B cell (primary cell): ENCODE results near the gene PAIP2B. TPM values are rescaled to one million over a fixed set of nuclear protein-coding genes. Genes with fewer than 3 reads are reported as not detected.

Experiments
- ATAC-seq: fragments of 200-7000 bp; cut with Tn5 transposase; one replicate; pipeline ENCODE4 v1.10.0; 2021; ENCODE audit warnings: low read depth, mild to moderate bottlenecking, moderate number of reproducible peaks, moderate library complexity
- CTCF ChIA-PET: fragments of 350-600 bp; sonication (Branson Sonifier 250); formaldehyde crosslinking; loops from one replicate; lab custom pipeline; 2021; ENCODE audit warnings: antibody characterized with exemption, inconsistent platforms; lab: Charles Lee
- POLR2A ChIA-PET: fragments of 350-600 bp; sonication (Branson Sonifier 250); formaldehyde crosslinking; loops from one replicate; lab custom pipeline; 2021; ENCODE audit warnings: antibody characterized with exemption; lab: Charles Lee
- DNase-seq: peaks from one replicate; pipeline ENCODE4 v3.0.0; 2013
- H2AFZ ChIP-seq: 2 replicates; pipeline ENCODE4 v1.6.1; 2012; ENCODE audit warnings: mild to moderate bottlenecking, low read depth, low read length; ENCODE audit not compliant: insufficient read depth, poor library complexity, severe bottlenecking
- H3K27ac ChIP-seq, 2 donors: 1 replicate in 1 of 2; 2 replicates in 1 of 2; pipeline ENCODE4 v1.5.1; 2012 to 2013; ENCODE audit warnings: low read length in 2 of 2, mild to moderate bottlenecking in 2 of 2, moderate library complexity in 1 of 2
- H3K27me3 ChIP-seq, 4 experiments: fragments of 200-600 bp in 1 of 4; sonication (generic) in 1 of 4; replicated peaks in 1 of 4; 1 replicate in 2 of 4; 2 replicates in 2 of 4; pipeline versions ENCODE4 v1.6.1 to v1.7.0; 2013 to 2016; ENCODE audit warnings: low read length in 3 of 4, mild to moderate bottlenecking in 2 of 4, mixed read lengths in 1 of 4, moderate library complexity in 1 of 4; ENCODE audit not compliant: insufficient read depth in 4 of 4, control insufficient read depth in 3 of 4; ENCODE audit errors: control extremely low read depth in 1 of 4
- H3K36me3 ChIP-seq, 2 experiments: replicated peaks in 1 of 2; 1 replicate in 1 of 2; 2 replicates in 1 of 2; pipeline versions ENCODE4 v1.6.1 to v1.7.1; 2013; ENCODE audit warnings: low read length in 1 of 2; ENCODE audit not compliant: insufficient read depth in 2 of 2, control insufficient read depth in 1 of 2; ENCODE audit errors: control extremely low read depth in 1 of 2, extremely low read depth in 1 of 2
- H3K4me1 ChIP-seq, 2 donors: fragments of 200-600 bp in 1 of 2; sonication (generic) in 1 of 2; 1 replicate in 1 of 2; 2 replicates in 1 of 2; pipeline versions ENCODE4 v1.5.1 to v1.6.1; 2013 to 2017; ENCODE audit warnings: low read length in 2 of 2; ENCODE audit not compliant: control insufficient read depth in 2 of 2, insufficient read depth in 2 of 2
- H3K4me2 ChIP-seq: replicated peaks from 2 replicates; pipeline ENCODE3; 2012; ENCODE audit warnings: mild to moderate bottlenecking, low read depth, low read length; ENCODE audit not compliant: poor library complexity, severe bottlenecking
- H3K4me3 ChIP-seq, 5 experiments: fragments of 200-600 bp in 1 of 5; sonication (generic) in 1 of 5; 1 replicate in 3 of 5; 2 replicates in 2 of 5; pipeline versions ENCODE4 v1.5.1 to v1.7.0; 2011 to 2016; ENCODE audit warnings: low read length in 4 of 5, mild to moderate bottlenecking in 4 of 5, low read depth in 2 of 5, control low read depth in 1 of 5, moderate library complexity in 1 of 5; ENCODE audit not compliant: insufficient read depth in 1 of 5; ENCODE audit errors: control extremely low read depth in 1 of 5, extremely low read depth in 1 of 5
- H3K79me2 ChIP-seq: fragments of 200-600 bp; sonication (generic); one replicate; pipeline ENCODE4 v1.6.0; 2016; ENCODE audit warnings: low read length; ENCODE audit not compliant: control insufficient read depth, insufficient read depth
- H3K9ac ChIP-seq: fragments of 200-600 bp; sonication (generic); 2 replicates; pipeline ENCODE4 v1.6.1; 2017; ENCODE audit warnings: mild to moderate bottlenecking, low read length, moderate library complexity
- H3K9me3 ChIP-seq, 3 donors: one replicate each; pipeline versions ENCODE4 v1.6.1 to v1.7.1; 2013; ENCODE audit warnings: low read length in 2 of 3; ENCODE audit not compliant: control insufficient read depth in 2 of 3, insufficient read depth in 1 of 3; ENCODE audit errors: control extremely low read depth in 1 of 3
- H4K20me1 ChIP-seq: 2 replicates; pipeline ENCODE4 v1.6.0; 2012; ENCODE audit warnings: mild to moderate bottlenecking, low read length; ENCODE audit not compliant: insufficient read depth, control insufficient read depth, poor library complexity, severe bottlenecking
- H3K27ac Mint-ChIP-seq: one replicate; pipeline ENCODE4 v1.8.0; 2021; ENCODE audit warnings: mixed read lengths
- H3K27me3 Mint-ChIP-seq: one replicate; pipeline ENCODE4 v1.8.0; 2021; ENCODE audit warnings: mixed read lengths
- H3K4me1 Mint-ChIP-seq: one replicate; pipeline ENCODE4 v1.8.0; 2021; ENCODE audit warnings: mixed read lengths
- H3K4me3 Mint-ChIP-seq: one replicate; pipeline ENCODE4 v1.8.0; 2021; ENCODE audit warnings: mixed read lengths
- H3K9me3 Mint-ChIP-seq: one replicate; pipeline ENCODE4 v1.8.0; 2022; ENCODE audit warnings: mixed read lengths; ENCODE audit not compliant: insufficient read depth
- CTCF ChIP-seq: fragments of 200-600 bp; IDR thresholded peaks from one replicate; pipeline ENCODE4 v1.8.0; 2022; ENCODE audit warnings: antibody characterized with exemption, mild to moderate bottlenecking
- EZH2 ChIP-seq: IDR thresholded peaks from 2 replicates; pipeline ENCODE4 v1.6.1; 2012; ENCODE audit warnings: borderline replicate concordance, low read depth, mild to moderate bottlenecking, moderate library complexity, low read length; ENCODE audit not compliant: insufficient read depth, poor library complexity, severe bottlenecking
- WGBS: methylation state at CpG from one replicate; pipeline ENCODE4 v1.1.5; 2013; ENCODE audit warnings: missing lambda C conversion rate; ENCODE audit not compliant: insufficient coverage; 5-methylcytosine and 5-hydroxymethylcytosine counted together
- intact Hi-C: fragments of 100-400 bp; cut with micrococcal nuclease; formaldehyde crosslinking; loops from one replicate; pipeline ENCODE4 v1.10.0; 2022
- polyA plus RNA-seq: library from polyadenylated mRNA; depleted of rRNA; stranded (reverse); fragments of >200 nt; gene quantifications from 2 replicates; pipeline ENCODE4 v1.2.3, GENCODE V29; 2012
- total RNA-seq, 2 donors: library from RNA; stranded (reverse); fragments of 120-200 nt in 1 of 2; gene quantifications; 1 replicate in 1 of 2; 2 replicates in 1 of 2; pipeline versions ENCODE4 v1.2.3 to v1.2.4, GENCODE V29; 2013 to 2022

Gene PAIP2B
- total and polyA plus RNA-seq, 2 donors (not counting 1 experiment from before 2014, with no cell fraction given): 4.7 to 10.2 TPM

DNA sequence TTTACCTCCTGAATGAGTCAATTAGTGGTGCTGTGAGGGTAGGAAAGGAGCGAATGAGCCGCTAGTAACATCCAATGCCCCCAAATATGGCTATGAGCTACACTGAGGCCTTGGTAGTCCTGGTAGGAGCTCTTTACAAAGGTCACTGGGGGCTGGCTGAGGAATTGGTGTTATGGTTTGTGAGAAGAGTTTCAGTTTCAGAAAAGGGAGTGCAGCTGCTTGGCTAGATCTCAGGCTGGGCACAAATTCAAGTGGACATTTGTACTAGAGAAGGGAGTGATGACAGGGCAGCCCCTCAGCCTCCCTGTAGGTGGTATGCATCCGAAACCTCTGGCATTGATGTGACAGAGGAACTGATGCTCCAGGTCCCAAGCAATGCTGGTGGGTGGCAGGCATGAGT lies 13.9 kb upstream of the PAIP2B start:
- H3K4me3 Mint-ChIP-seq: no peak overlapping the region
- H3K27ac Mint-ChIP-seq: no peak overlapping the region

DNA sequence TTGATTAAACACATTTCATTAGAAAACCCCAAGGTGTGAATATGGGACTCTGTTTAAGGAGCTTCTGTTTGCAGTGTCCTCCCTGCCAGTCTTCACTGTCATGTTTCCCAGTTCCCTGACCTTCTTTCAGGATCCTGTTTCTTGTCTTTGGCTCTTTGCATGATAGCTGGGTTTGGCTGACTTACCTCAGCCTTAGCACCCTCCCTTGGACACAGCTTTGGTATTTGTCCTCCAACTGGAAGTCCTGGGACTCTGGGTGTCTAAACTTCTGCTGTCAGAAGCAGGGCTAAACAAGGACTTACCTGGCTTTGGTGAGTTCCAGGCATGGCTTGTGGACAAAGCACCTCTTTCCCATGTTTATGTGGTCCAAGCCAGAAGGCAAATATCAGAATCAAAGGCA lies 11.2 kb upstream of the PAIP2B start:
- H3K9me3 Mint-ChIP-seq: no peaks in the 10 kb centered on the region
- H3K9me3 ChIP-seq: peaks cover 0 to 4% (median 1%) of the 10 kb centered on the region in 3 donors

More for the DNA sequence above, 13.9 kb upstream of the PAIP2B start:
- POLR2A ChIA-PET: no interaction called here
- intact Hi-C loops: no loop called here
- H3K27ac ChIP-seq: no peak overlapping the region
- Mint-ChIP-seq H3K27me3 (peaks cover 7% of the 10 kb centered on the region), H3K4me1 (peaks cover 29% of the 10 kb centered on the region), H3K9me3 (no peaks in the 10 kb centered on the region)
- no peak overlapping the region for H3K9ac ChIP-seq
- TF ChIP-seq CTCF (no peak), EZH2 (no peak)
- ATAC-seq (no peak), DNase-seq (no peak)
- WGBS: 100% methylated on average over 2 of the region's 3 CpGs
- H3K4me2 ChIP-seq: no peak overlapping the region
- no peaks in the 10 kb centered on the region for H3K9me3 ChIP-seq
- no peak overlapping the region for H2AFZ ChIP-seq
- H3K4me1 ChIP-seq: peaks cover 32 to 39% of the 10 kb centered on the region in 2 donors
- H3K36me3 ChIP-seq: no peaks in the 10 kb centered on the region
- H4K20me1 ChIP-seq: no peaks in the 10 kb centered on the region
- H3K79me2 ChIP-seq: no peaks in the 10 kb centered on the region
- no peak overlapping the region for H3K4me3 ChIP-seq
- CTCF ChIA-PET: interaction anchor here (0.8 kb wide), 1 partner anchor 41 kb away, joined by 3 read pairs; no protein-coding TSS in a partner anchor
- H3K27me3 ChIP-seq: peaks cover 0 to 5% (median 0%) of the 10 kb centered on the region in 4 experiments

More for the DNA sequence above, 11.2 kb upstream of the PAIP2B start:
- Mint-ChIP-seq H3K27me3 (peaks cover 6% of the 10 kb centered on the region), H3K4me3 (no peak overlapping the region), H3K4me1 (peaks cover 41% of the 10 kb centered on the region), H3K27ac (no peak overlapping the region)
- ATAC-seq (no peak), DNase-seq (no peak)
- H3K27ac ChIP-seq: no peak overlapping the region
- CTCF ChIA-PET: no interaction called here
- peaks cover 49 to 56% of the 10 kb centered on the region in 2 donors for H3K4me1 ChIP-seq
- POLR2A ChIA-PET: no interaction called here
- H4K20me1 ChIP-seq: no peaks in the 10 kb centered on the region
- H3K36me3 ChIP-seq: no peaks in the 10 kb centered on the region
- H3K27me3 ChIP-seq: peaks cover 0 to 5% (median 0%) of the 10 kb centered on the region in 4 experiments
- no peak for TF ChIP-seq EZH2
- no peak for TF ChIP-seq CTCF
- intact Hi-C loops: no loop called here
- no peak overlapping the region for H2AFZ ChIP-seq
- no peak overlapping the region for H3K4me3 ChIP-seq
- no peaks in the 10 kb centered on the region for H3K79me2 ChIP-seq
- no peak overlapping the region for H3K9ac ChIP-seq
- H3K4me2 ChIP-seq: no peak overlapping the region
